Stimulated activated CD4-positive, alpha-beta T cell treated with anti-CD3 and anti-CD28 coated beads, Interleukin-1b, Interleukin-23, amount 100 ng/mL, for 1 hour (primary cell): Measurements from ENCODE around the gene ITGA2.

Experiments
- DNase-seq, 2 donors: peaks; one replicate each; pipeline ENCODE4 v3.0.0-alpha.2; 2020; ENCODE audit warnings: low read depth in 2 of 2

ITGA2 gene

DNA sequence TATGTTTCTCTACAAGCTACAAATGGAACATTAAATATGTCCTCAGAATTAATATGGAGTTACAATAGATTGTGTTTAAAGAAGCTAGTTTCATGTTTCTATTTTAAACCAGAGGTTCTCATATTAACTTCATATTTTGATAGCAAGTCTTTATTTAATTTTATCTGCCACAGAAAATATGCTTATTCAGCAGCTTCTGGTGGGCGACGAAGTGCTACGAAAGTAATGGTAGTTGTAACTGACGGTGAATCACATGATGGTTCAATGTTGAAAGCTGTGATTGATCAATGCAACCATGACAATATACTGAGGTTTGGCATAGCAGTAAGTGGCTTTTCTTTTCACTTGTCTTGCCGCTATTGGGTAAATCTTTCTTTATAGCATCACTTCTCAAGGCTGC, 66.2 kb downstream of the ITGA2 start:
- no peak for DNase-seq

GRCh38 chr5:53059281-53059680, 70.1 kb downstream of the ITGA2 start:
- DNase-seq = no peak

- no peak for DNase-seq
These were observed 74.0 kb downstream of the ITGA2 start for GRCh38 chr5:53063176-53063575.

DNA sequence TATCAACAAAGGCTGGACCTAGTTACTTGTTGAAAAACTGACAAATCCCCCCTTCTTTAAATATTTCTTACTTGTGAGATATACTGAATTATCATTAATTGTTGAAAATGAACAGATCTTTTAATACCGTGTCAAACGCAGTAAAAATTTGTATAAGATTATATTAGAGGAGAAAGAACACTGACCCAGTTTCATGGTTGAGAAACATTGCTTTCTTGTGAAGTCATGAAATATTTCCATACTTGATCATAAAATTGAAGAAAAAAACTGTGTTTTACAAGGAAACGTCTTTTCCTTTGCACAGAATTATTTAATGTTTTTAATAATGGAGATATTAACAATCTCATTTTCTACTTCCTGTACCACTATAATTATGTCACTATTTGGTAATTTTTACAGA, 74.6 kb downstream of the ITGA2 start:
- DNase-seq = no peak

DNA sequence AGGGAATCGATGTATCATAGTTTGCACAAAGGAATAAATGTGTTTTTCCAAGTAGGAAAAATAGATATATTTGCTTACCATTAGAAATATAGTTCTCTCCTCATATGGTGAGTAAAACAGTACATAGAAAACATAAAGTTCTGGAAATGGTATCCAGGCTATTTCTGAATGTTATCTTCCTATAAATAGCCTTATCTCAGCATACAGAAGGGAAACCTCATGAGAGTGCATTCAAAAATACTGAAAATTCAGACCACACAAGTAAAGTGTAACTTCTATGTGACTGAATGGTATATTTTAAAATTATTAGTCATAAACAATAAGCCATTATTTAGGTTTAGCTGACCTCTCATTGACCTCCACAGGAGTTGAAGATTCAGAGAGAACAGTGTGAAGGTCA, 76.9 kb downstream of the ITGA2 start:
- DNase-seq = no peak

DNA sequence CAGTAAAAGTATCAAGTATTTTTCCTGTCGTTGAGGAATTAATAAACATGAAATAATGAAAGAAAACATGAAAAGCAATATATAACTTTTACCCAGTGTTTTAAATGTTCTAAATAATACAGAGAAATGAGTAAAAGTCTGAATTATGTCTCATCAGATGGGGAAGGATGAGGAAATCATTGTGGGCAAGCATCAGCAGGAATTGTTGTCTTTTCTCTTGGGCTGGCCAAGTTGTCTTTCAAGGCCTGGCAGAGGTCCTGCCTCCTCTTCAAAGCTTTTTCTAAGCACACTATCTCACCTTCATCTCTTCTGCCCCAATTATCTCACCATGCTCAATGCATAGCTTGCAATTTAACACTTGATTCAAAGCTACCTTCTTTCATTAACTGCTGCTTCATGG, 78.5 kb downstream of the ITGA2 start:
- no peak for DNase-seq

DNA sequence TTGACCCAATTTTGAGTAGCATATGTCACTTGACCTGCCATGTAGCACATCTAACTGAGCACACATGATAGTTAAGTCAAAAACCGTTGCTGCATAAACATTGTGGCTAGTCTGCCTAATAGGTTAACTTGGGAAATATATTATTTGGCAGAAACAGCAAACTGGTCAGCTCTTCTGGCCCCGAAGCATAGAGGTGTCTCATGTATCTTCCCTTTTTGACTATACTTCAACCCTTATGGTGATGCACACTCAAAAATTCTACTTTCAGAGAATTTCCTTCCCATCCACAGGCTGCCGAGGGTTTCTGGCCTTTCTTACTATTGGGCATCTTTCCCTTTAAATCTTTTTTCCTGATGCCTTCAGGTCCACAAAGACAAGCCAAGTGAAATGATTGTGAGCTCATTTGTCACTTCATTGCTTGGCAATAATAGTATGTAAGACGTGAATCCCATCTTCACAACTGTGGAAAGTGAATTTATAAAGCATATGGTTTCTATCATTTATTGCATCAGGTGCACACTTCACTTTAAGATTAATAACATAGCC, 79.2 kb downstream of the ITGA2 start:
- no peak for DNase-seq

GRCh38 chr5:53069626-53070025, 80.5 kb downstream of the ITGA2 start:
- DNase-seq = peak in 1 of 2 donors; percentile 17

GRCh38 chr5:53071298-53071697, 82.1 kb downstream of the ITGA2 start:
- DNase-seq = no peak

GRCh38 chr5:53071738-53072137, 82.6 kb downstream of the ITGA2 start:
- DNase-seq = no peak

DNA sequence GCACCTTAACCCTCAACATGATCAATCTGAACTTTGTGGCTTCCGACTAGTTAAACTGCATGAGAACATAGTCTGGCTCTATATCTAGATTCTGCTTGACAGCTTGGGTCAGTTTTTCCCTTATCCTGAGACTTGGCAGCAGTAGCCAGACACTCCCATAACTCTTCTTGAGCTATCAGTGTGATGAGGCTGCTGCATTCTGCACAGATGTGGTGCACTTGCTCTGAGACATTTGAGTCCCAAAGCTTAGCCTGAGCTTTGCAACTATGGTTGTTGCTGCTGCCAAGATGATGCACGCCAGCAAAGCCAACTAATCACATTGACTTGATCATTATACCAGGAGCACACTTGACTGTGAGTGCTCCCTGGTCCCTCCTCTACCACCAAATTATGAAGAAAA, 84.2 kb downstream of the ITGA2 start:
- DNase-seq = no peak

DNA sequence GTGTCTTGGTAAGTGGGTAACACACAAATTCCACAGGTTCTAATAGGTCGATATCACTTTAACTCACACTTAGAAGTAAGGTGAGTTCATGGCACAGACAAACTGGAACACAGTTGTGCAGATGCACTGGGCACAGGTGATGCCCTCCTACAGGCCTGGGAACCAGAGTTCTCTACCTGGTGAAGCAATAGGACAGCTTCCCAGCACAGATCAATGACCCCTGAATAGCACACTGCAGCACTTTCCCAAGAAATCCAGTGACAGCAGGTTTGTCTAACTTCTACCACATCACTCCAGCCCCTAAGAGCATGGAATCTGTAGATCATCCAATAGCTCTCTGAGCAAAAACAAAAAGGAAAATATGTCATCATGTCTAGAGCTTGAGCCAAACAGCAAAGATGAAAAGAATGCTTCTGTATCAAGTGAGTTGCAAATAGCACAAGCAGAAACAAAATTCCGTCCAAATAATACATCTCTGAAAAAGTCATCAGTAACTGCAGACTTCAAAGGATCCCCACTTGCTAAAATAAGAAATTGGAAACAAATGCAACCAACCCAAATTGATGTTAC, 86.9 kb downstream of the ITGA2 start:
- no peak for DNase-seq

DNA sequence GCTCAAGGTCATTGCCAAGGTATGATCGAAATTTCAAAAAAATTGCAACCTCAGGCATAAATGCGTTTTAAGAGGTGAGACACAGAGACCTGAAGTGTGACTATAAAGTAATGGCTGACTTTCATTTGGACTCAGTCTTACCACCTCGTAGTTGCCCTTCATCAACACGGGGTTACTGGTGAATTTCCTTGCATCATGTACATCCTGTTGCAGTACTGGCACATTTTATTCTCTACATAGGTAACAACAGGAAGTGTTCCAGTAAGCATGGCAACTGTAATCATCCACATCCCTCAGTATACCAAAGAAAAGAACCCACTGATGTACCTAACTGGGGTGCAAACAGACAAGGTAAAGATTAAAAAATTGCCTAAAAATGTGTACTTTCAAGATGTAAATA, 91.1 kb downstream of the ITGA2 start:
- no peak for DNase-seq

DNA sequence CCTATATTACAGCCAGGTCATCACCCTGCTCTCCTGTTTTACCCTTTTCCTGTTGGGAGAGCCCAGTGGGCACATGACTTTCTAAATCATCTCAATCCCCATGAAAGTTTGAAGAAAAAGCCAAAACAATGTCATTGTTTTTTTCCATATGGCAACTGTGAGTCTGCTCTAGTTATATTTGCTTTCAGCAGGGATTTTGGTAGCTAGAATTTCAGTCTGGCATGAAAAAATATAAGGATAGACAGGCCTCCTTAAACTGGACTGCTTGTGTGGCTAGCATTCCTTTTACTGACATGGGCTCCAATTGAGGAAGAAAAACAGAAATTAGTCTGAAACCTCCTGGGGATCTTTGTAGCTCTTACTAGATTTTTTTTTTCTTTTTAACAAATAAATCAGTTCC, 94.8 kb downstream of the ITGA2 start:
- DNase-seq = no peak

DNA sequence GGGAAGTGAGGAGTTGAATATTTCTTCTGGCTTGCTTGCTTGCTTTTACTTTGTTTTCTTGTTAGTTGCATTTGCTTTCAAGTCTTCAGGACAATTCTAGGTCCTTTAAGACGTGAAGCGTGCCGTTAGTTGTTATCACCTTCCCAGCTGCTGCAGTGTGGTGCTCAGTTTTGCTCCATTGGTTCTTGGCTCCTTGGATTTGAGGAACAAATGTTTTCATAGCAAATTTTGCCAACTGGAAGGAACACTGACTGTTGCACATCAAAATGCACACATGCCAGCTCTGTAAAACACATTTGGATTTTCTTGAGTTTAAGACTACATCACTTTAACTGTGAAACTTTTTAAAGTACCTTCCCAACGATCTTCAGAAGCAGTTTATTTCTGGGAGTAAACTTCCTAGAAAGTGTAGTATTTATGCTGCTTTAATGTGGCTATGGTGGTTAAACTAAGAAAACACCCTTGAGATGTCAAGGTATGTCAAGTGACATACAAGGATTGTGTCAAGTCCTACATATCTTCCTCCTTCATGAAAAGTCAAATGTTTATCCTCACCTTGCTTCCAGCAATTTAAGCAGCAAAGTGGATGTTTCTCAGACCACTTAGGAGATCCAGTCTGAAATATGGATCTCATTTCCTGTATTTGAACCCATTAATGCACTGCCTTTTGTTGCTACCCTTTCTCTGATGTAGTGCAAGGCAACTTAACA, 95.5 kb downstream of the ITGA2 start:
- DNase-seq = no peak

GRCh38 chr5:53087171-53087570, 98.0 kb downstream of the ITGA2 start:
- no peak for DNase-seq

DNA sequence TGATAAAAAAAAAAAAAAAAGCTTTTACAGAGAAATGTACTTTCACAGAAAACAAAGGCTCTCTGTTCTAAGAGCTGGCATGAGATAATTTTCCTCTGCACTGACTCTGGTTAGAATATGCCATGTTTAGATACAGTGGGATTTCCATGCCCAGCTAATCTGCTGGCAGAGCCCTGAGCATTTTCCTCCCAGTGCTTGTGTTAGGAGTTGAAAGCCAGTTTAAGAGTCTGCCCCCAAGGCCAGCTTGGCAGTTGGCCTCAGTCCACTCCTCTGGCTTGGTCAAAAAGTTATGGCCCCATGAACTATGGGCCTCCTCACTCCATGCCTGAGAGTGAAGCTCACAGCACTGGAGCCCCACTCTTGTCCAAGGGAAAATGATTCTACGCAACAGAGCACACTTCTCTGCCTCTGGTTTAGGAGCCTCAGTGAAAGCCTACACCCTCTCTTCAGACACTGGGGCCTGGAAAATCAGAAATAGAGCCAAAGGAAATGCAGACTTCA, 98.5 kb downstream of the ITGA2 start:
- DNase-seq = no peak

- no peak for DNase-seq
These were observed 100.4 kb downstream of the ITGA2 start for GRCh38 chr5:53089481-53089991.

DNA sequence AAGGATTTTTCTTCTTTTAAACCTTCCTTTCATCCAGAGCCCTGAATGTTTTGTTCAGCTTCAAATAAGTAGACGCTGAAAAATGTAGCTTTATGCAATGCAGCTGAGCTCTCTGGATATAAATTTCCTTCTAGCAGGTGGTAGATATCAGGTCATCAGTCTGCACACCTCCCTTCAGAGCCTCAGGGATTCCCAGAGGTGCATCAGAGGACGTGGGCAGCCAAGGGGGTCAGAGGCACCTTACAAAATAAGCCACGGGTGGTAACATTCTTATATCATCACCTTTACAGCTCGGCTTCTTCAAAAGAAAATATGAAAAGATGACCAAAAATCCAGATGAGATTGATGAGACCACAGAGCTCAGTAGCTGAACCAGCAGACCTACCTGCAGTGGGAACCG, 101.1 kb downstream of the ITGA2 start:
- no peak for DNase-seq

DNA sequence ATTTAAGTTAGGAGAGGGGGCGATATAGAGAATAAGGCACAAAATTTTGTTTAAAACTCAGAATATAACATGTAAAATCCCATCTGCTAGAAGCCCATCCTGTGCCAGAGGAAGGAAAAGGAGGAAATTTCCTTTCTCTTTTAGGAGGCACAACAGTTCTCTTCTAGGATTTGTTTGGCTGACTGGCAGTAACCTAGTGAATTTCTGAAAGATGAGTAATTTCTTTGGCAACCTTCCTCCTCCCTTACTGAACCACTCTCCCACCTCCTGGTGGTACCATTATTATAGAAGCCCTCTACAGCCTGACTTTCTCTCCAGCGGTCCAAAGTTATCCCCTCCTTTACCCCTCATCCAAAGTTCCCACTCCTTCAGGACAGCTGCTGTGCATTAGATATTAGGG, 102.1 kb downstream of the ITGA2 start:
- no peak for DNase-seq

- DNase-seq = no peak
These were observed 103.1 kb downstream of the ITGA2 start for GRCh38 chr5:53092242-53092641.

GRCh38 chr5:53095217-53095616, 106.1 kb downstream of the ITGA2 start:
- no peak for DNase-seq

DNA sequence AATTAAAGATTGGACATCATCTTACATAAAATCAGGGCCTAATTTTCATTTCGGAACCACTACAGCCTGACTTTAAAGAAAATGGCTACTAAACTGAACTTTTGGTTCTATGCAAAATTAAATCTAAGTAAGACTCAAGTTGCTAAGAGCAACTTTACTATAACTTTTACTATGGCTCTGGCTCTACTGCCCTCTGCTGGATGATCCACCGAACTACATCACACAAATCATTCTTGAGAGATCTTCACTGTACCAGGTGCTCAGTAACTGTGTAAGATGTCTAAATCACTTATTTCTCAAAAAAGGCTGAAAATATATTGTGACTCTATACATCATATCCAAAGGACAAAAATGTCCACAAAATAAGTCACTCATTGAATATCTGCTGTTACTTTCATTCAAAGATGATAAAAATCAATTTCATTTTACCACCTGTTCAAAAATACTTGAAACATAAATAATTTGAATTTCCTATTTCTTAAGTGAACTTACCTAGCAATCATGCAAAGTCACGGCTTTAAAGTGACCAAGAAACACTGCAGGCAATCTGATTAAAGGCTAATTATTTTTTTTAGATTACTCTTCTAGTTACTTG, 106.9 kb downstream of the ITGA2 start:
- peak; percentile 27 to 48 for DNase-seq
